Measurements from ENCODE around the gene MPL.

GRCh38 chr1:43352351-43352705, 14.7 kb downstream of the MPL start:
- TF ChIP-seq, protein P1, sequence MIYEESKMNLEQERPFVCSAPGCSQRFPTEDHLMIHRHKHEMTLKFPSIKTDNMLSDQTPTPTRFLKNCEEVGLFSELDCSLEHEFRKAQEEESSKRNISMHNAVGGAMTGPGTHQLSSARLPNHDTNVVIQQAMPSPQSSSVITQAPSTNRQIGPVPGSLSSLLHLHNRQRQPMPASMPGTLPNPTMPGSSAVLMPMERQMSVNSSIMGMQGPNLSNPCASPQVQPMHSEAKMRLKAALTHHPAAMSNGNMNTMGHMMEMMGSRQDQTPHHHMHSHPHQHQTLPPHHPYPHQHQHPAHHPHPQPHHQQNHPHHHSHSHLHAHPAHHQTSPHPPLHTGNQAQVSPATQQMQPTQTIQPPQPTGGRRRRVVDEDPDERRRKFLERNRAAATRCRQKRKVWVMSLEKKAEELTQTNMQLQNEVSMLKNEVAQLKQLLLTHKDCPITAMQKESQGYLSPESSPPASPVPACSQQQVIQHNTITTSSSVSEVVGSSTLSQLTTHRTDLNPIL (CRISPR knock-in tag; IDR thresholded peaks at IDR 0.05; ENCODE audit: low read depth) = no peak
- no peak for TF ChIP-seq GLIS3 (CRISPR knock-in tag; IDR thresholded peaks at IDR 0.05)
- no peak for TF ChIP-seq RARB (CRISPR knock-in tag; IDR thresholded peaks at IDR 0.05)

All from SK-N-SH treated with all-trans-retinoic acid at 6 μM for 48 hours (cell line).